NB4 (cell line): ENCODE measurements around the gene NAA30.

Experiments used
- MYC ChIP-seq: IDR thresholded peaks from 2 replicates; pipeline ENCODE4 v1.6.1; 2011; ENCODE audit warnings: low read depth, low read length
- POLR2A ChIP-seq: IDR thresholded peaks from 2 replicates; pipeline ENCODE4 v1.6.1; 2011; ENCODE audit warnings: mild to moderate bottlenecking; ENCODE audit not compliant: insufficient read length; ENCODE audit errors: extremely low read depth
- TF ChIP-seq, protein P1 (sequence below): IDR thresholded peaks from one replicate; pipeline ENCODE4 v1.5.1; 2012; ENCODE audit warnings: low read depth, low read length
- TF ChIP-seq, protein P2 (sequence below): IDR thresholded peaks from 2 replicates; pipeline ENCODE4 v1.6.1; 2011; ENCODE audit warnings: low read depth, low read length

DNA sequence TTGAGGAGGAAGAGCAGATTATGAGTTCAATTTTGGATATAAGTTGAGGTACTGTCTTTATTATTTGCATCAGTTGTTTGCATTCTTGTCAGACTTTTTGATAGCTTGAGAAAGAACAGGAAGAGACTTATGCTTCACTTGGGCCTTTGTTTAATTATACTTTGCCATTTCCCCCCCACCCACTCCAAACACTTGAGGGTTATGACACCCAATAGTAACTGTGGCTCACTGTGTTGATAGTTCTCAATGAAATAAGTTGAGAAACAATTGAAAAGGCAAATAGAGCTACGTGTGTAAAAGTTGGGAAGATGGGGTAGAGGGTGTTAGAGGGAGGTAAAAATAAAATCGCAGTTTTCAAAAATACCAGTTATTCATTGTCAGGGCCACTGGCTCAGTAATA, 17.7 kb downstream of the NAA30 start:
- TF ChIP-seq POLR2A (no peak), MYC (no peak)
- TF ChIP-seq, protein P1, sequence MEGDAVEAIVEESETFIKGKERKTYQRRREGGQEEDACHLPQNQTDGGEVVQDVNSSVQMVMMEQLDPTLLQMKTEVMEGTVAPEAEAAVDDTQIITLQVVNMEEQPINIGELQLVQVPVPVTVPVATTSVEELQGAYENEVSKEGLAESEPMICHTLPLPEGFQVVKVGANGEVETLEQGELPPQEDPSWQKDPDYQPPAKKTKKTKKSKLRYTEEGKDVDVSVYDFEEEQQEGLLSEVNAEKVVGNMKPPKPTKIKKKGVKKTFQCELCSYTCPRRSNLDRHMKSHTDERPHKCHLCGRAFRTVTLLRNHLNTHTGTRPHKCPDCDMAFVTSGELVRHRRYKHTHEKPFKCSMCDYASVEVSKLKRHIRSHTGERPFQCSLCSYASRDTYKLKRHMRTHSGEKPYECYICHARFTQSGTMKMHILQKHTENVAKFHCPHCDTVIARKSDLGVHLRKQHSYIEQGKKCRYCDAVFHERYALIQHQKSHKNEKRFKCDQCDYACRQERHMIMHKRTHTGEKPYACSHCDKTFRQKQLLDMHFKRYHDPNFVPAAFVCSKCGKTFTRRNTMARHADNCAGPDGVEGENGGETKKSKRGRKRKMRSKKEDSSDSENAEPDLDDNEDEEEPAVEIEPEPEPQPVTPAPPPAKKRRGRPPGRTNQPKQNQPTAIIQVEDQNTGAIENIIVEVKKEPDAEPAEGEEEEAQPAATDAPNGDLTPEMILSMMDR = no peak
- TF ChIP-seq, protein P2, sequence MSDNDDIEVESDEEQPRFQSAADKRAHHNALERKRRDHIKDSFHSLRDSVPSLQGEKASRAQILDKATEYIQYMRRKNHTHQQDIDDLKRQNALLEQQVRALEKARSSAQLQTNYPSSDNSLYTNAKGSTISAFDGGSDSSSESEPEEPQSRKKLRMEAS = no peak
